ENCODE measurements around the gene ARL10. TPM values are rescaled to one million over a fixed set of nuclear protein-coding genes. Genes with fewer than 3 reads are reported as not detected.

The ARL10 gene
- polyA plus RNA-seq, 1 donor (not counting 4 experiments of a cell fraction or from before 2014, with no cell fraction given) = 1.6 TPM

- TF ChIP-seq EZH2 (IDR thresholded peaks at IDR 0.05; ENCODE audit: low read length) = no peak
- TF ChIP-seq CTCF (optimal IDR thresholded peaks at IDR 0.05 in 1 of 3, IDR thresholded peaks at IDR 0.05 in 1 of 3, conservative IDR thresholded peaks at IDR 0.05 in 1 of 3; ENCODE audit: extremely low read depth in 1 of 3, insufficient read depth in 2 of 3, low read length in 3 of 3) = no peak
- Histone ChIP-seq H3K36me3 (ENCODE audit: control insufficient read depth in 2 of 2, extremely low read depth in 1 of 2, insufficient read depth in 2 of 2, low read length in 2 of 2) (peaks cover 4 to 6% of the 10 kb centered on the region in 2 experiments), H3K9ac (ENCODE audit: control insufficient read depth, extremely low read depth, insufficient read depth, low read length) (no peak overlapping the region), H3K4me1 (ENCODE audit: control insufficient read depth, extremely low read depth, insufficient read depth, low read length) (peaks cover 3% of the 10 kb centered on the region), H3K9me1 (ENCODE audit: control insufficient read depth, extremely low read depth, insufficient read depth, low read length) (no peaks in the 10 kb centered on the region), H3K9me3 (ENCODE audit: control insufficient read depth, low read depth, low read length) (no peaks in the 10 kb centered on the region), H3K27me3 (ENCODE audit: control insufficient read depth, extremely low read depth, insufficient read depth, low read length) (no peaks in the 10 kb centered on the region), H2AFZ (ENCODE audit: control insufficient read depth, low read length) (no peak overlapping the region), H3K27ac (ENCODE audit: control insufficient read depth, insufficient read depth, low read length) (no peak overlapping the region), H3K4me3 (ENCODE audit: control insufficient read depth in 2 of 3, extremely low read depth in 1 of 3, insufficient read depth in 2 of 3, low read depth in 1 of 3, low read length in 3 of 3) (no peak overlapping the region), H4K20me1 (ENCODE audit: control insufficient read depth, extremely low read depth, insufficient read depth, low read length) (no peaks in the 10 kb centered on the region), H3K4me2 (ENCODE audit: control insufficient read depth, extremely low read depth, insufficient read depth, low read depth, low read length) (no peak overlapping the region), H3K79me2 (ENCODE audit: control insufficient read depth, insufficient read depth, low read length) (no peaks in the 10 kb centered on the region)
- no peak for DNase-seq (ENCODE audit: low read depth, low spot score)
- dilution Hi-C loops (cut with MboI; ENCODE audit: extremely low pct_ligation_motif_present, low sequenced_read_pairs) = no loop called here
- no peak for FAIRE-seq
Measured at GRCh38 chr5:176339304-176339703, 26.0 kb upstream of the ARL10 start.

- Histone ChIP-seq H3K4me2 (ENCODE audit: control insufficient read depth, extremely low read depth, insufficient read depth, low read depth, low read length) (no peak overlapping the region), H3K9me1 (ENCODE audit: control insufficient read depth, extremely low read depth, insufficient read depth, low read length) (no peaks in the 10 kb centered on the region), H4K20me1 (ENCODE audit: control insufficient read depth, extremely low read depth, insufficient read depth, low read length) (no peaks in the 10 kb centered on the region), H3K36me3 (ENCODE audit: control insufficient read depth in 2 of 2, extremely low read depth in 1 of 2, insufficient read depth in 2 of 2, low read length in 2 of 2) (peaks cover 11 to 13% of the 10 kb centered on the region in 2 experiments), H3K27me3 (ENCODE audit: control insufficient read depth, extremely low read depth, insufficient read depth, low read length) (no peaks in the 10 kb centered on the region), H3K27ac (ENCODE audit: control insufficient read depth, insufficient read depth, low read length) (no peak overlapping the region), H3K4me1 (ENCODE audit: control insufficient read depth, extremely low read depth, insufficient read depth, low read length) (no peaks in the 10 kb centered on the region), H3K9ac (ENCODE audit: control insufficient read depth, extremely low read depth, insufficient read depth, low read length) (no peak overlapping the region), H3K9me3 (ENCODE audit: control insufficient read depth, low read depth, low read length) (no peaks in the 10 kb centered on the region), H2AFZ (ENCODE audit: control insufficient read depth, low read length) (no peak overlapping the region), H3K79me2 (ENCODE audit: control insufficient read depth, insufficient read depth, low read length) (no peaks in the 10 kb centered on the region), H3K4me3 (ENCODE audit: control insufficient read depth in 2 of 3, extremely low read depth in 1 of 3, insufficient read depth in 2 of 3, low read depth in 1 of 3, low read length in 3 of 3) (no peak overlapping the region)
- dilution Hi-C loops (cut with MboI; ENCODE audit: extremely low pct_ligation_motif_present, low sequenced_read_pairs) = no loop called here
- FAIRE-seq (no peak), DNase-seq (ENCODE audit: low read depth, low spot score) (no peak)
- no peak for TF ChIP-seq CTCF (optimal IDR thresholded peaks at IDR 0.05 in 1 of 3, IDR thresholded peaks at IDR 0.05 in 1 of 3, conservative IDR thresholded peaks at IDR 0.05 in 1 of 3; ENCODE audit: extremely low read depth in 1 of 3, insufficient read depth in 2 of 3, low read length in 3 of 3)
- no peak for TF ChIP-seq EZH2 (IDR thresholded peaks at IDR 0.05; ENCODE audit: low read length)
Measured at GRCh38 chr5:176341325-176342157, 23.7 kb upstream of the ARL10 start.

All from keratinocyte (primary cell).